Measurements from ENCODE around the gene CLEC3B. TPM values are rescaled to one million over a fixed set of nuclear protein-coding genes. Genes with fewer than 3 reads are reported as not detected.

Gene CLEC3B
- total and polyA plus RNA-seq, 2 of the 8 experiments (the other 6 are each of a cell fraction or from before 2014, with no cell fraction given) = 0.32 TPM; not detected in 1

- TF ChIP-seq, protein P1, sequence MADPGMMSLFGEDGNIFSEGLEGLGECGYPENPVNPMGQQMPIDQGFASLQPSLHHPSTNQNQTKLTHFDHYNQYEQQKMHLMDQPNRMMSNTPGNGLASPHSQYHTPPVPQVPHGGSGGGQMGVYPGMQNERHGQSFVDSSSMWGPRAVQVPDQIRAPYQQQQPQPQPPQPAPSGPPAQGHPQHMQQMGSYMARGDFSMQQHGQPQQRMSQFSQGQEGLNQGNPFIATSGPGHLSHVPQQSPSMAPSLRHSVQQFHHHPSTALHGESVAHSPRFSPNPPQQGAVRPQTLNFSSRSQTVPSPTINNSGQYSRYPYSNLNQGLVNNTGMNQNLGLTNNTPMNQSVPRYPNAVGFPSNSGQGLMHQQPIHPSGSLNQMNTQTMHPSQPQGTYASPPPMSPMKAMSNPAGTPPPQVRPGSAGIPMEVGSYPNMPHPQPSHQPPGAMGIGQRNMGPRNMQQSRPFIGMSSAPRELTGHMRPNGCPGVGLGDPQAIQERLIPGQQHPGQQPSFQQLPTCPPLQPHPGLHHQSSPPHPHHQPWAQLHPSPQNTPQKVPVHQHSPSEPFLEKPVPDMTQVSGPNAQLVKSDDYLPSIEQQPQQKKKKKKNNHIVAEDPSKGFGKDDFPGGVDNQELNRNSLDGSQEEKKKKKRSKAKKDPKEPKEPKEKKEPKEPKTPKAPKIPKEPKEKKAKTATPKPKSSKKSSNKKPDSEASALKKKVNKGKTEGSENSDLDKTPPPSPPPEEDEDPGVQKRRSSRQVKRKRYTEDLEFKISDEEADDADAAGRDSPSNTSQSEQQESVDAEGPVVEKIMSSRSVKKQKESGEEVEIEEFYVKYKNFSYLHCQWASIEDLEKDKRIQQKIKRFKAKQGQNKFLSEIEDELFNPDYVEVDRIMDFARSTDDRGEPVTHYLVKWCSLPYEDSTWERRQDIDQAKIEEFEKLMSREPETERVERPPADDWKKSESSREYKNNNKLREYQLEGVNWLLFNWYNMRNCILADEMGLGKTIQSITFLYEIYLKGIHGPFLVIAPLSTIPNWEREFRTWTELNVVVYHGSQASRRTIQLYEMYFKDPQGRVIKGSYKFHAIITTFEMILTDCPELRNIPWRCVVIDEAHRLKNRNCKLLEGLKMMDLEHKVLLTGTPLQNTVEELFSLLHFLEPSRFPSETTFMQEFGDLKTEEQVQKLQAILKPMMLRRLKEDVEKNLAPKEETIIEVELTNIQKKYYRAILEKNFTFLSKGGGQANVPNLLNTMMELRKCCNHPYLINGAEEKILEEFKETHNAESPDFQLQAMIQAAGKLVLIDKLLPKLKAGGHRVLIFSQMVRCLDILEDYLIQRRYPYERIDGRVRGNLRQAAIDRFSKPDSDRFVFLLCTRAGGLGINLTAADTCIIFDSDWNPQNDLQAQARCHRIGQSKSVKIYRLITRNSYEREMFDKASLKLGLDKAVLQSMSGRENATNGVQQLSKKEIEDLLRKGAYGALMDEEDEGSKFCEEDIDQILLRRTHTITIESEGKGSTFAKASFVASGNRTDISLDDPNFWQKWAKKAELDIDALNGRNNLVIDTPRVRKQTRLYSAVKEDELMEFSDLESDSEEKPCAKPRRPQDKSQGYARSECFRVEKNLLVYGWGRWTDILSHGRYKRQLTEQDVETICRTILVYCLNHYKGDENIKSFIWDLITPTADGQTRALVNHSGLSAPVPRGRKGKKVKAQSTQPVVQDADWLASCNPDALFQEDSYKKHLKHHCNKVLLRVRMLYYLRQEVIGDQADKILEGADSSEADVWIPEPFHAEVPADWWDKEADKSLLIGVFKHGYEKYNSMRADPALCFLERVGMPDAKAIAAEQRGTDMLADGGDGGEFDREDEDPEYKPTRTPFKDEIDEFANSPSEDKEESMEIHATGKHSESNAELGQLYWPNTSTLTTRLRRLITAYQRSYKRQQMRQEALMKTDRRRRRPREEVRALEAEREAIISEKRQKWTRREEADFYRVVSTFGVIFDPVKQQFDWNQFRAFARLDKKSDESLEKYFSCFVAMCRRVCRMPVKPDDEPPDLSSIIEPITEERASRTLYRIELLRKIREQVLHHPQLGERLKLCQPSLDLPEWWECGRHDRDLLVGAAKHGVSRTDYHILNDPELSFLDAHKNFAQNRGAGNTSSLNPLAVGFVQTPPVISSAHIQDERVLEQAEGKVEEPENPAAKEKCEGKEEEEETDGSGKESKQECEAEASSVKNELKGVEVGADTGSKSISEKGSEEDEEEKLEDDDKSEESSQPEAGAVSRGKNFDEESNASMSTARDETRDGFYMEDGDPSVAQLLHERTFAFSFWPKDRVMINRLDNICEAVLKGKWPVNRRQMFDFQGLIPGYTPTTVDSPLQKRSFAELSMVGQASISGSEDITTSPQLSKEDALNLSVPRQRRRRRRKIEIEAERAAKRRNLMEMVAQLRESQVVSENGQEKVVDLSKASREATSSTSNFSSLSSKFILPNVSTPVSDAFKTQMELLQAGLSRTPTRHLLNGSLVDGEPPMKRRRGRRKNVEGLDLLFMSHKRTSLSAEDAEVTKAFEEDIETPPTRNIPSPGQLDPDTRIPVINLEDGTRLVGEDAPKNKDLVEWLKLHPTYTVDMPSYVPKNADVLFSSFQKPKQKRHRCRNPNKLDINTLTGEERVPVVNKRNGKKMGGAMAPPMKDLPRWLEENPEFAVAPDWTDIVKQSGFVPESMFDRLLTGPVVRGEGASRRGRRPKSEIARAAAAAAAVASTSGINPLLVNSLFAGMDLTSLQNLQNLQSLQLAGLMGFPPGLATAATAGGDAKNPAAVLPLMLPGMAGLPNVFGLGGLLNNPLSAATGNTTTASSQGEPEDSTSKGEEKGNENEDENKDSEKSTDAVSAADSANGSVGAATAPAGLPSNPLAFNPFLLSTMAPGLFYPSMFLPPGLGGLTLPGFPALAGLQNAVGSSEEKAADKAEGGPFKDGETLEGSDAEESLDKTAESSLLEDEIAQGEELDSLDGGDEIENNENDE (IDR thresholded peaks at IDR 0.05; ENCODE audit: insufficient replicate concordance, low read length) = no peak
- no peak for TF ChIP-seq JUN (IDR thresholded peaks at IDR 0.05; ENCODE audit: low read depth, low read length)
- no peak for TF ChIP-seq TAF1 (IDR thresholded peaks at IDR 0.05; ENCODE audit: low read depth, low read length)
- no peak for TF ChIP-seq BACH1 (IDR thresholded peaks at IDR 0.05; ENCODE audit: low read length)
- no peak for TF ChIP-seq NRF1 (IDR thresholded peaks at IDR 0.05; ENCODE audit: low read depth, low read length)
Measured at GRCh38 chr3:45080824-45081223, 54.7 kb downstream of the CLEC3B start (continued).
